GM18502 (cell line): ENCODE measurements around the gene SUPT16H.

Experiments used
- ATAC-seq: cut with Tn5 transposase; IDR thresholded peaks from one replicate; pipeline ENCODE4 v1.9.1; 2021; ENCODE audit warnings: mild to moderate bottlenecking; ENCODE audit not compliant: unreplicated experiment, poor library complexity

The SUPT16H gene

DNA sequence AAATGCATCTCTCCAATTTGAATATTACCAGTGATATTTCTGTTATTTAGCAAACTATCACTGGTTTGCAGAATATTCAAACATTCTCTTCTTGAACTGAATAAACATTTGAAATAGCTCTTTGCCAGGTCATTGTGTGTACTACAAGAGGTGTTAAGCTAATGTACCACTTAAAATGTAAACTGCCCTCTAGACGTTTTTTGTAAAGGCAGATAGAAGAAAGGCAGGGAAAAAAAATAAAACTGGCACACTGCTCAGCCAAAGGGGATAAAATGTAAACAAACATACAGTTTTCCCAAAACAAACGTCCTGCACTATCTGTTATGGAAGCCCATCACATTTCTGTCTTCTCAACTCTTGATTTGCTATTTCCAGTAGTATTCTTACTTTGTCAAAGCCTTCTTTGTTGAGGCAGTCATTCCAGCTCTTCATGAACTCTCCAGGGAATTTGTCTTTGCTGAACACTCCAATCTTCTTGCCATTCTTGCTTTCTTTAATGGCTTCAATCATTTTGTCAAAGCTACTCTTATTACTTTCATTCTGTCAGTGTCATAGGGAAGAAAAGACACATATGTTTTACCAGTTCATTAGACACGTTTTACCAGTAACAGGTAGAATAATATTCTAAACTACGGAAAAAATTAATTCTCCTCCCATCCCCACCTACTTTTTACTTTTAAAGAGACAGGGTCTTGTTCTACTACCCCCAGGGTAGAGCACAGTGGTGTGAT lies 13.7 kb downstream of the SUPT16H start:
- ATAC-seq = no peak

GRCh38 chr14:21367582-21368144 lies 16.2 kb downstream of the SUPT16H start:
- no peak for ATAC-seq

GRCh38 chr14:21356511-21356910 lies 27.3 kb downstream of the SUPT16H start:
- no peak for ATAC-seq

- peak; percentile 44 for ATAC-seq
These were observed 31.2 kb downstream of the SUPT16H start for GRCh38 chr14:21352587-21352986.

GRCh38 chr14:21350539-21350938 lies 33.3 kb downstream of the SUPT16H start:
- no peak for ATAC-seq

- ATAC-seq = no peak
These were observed 36.6 kb downstream of the SUPT16H start for GRCh38 chr14:21347201-21347600.

DNA sequence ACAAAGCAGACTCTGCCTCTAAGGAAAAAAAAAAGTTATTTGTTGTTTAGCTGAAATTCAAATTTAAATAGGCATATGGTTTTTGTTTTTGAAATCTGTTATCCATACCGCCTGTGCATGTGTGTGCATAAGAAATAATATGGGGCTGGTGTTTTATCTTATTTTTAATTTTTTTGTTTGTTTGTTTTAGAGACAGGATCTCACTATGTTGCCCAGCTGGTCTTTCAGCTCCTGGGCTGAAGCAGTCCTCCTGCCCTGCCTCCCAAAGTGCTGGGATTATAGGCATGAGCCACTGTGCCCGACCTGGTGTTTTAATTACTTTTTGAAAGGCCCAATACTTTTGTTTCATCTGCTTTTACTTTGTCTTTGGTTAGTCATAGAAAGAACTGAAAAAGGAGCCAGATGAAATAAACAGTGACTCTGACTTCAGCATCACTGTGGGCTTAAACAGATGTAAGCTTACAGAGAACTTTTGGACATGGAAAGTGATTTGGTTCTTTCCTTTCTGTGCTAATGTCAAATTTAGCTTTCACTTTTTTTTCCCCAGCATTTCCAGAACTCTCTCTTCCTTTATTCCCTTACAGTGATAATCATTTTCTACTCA lies 37.2 kb downstream of the SUPT16H start:
- no peak for ATAC-seq

DNA sequence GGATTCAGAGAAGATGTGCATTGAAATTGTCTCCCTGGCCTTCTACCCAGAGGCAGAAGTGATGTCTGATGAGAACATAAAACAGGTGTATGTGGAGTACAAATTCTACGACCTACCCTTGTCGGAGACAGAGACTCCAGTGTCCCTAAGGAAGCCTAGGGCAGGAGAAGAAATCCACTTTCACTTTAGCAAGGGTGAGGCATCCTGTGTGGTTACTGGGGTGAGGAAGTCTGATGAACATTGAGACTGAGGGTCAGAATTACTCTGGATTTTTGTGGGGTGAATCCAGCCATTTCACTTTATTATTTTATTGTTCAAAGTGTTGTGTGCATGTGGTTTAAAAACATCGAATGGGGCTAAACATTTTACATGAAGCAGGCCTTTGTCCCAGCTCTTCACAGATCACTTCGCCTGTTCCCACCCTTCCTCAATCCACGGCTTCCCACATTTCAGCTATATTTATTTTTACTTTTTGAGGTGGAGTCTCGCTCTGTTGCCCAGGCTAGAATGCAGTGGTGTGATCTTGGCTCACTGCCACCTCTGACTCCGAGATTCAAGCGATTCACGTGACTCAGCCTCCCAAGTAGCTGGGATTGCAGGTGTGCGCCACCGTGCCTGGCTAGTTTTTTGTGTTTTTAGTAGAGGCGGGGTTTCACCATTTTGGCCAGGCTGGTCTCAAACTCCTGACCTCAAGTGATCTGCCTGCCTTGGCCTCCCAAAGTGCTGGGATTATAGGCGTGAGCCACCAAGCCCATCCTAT lies 40.6 kb downstream of the SUPT16H start:
- no peak for ATAC-seq

GRCh38 chr14:21334202-21334906 lies 49.5 kb downstream of the SUPT16H start:
- no peak for ATAC-seq

DNA sequence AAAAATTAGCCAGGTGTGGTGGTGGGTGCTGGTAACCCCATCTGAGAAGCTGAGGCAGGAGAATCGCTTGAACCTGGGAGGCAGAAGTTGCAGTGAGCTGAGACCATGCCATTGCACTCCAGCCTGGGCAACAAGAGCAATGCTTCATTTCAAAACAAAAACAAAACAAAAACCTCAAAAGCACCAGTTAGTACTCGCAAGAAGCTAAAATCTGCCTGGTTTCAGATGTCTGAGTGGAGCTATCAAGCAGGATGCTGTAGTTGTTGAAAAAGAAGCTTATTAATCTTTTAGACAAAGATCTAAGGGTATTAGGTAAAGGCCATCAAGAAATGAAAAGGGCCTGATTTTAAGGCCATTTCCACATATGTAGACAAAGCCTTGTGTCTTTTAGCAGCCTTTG lies 50.9 kb downstream of the SUPT16H start:
- no peak for ATAC-seq

DNA sequence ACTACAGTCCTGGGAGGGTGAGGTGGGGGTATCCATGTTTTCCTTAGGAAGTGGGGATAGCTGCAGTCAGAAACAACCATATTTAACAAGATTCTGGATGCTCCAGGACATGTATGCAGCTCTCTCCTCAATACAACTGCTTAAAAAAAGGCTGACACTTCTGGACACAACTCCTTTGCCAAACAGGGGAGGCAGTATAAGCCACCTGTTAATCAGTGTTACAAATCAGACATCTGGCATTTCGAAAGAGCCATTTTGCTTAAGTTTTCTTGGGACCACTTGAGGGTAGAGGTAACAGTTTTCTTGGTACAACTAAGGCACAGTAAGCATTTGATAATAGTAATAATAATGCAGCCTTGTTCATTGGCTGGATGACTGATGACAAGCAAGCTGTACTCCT lies 56.8 kb downstream of the SUPT16H start:
- no peak for ATAC-seq

GRCh38 chr14:21322716-21323115 lies 61.1 kb downstream of the SUPT16H start:
- no peak for ATAC-seq

DNA sequence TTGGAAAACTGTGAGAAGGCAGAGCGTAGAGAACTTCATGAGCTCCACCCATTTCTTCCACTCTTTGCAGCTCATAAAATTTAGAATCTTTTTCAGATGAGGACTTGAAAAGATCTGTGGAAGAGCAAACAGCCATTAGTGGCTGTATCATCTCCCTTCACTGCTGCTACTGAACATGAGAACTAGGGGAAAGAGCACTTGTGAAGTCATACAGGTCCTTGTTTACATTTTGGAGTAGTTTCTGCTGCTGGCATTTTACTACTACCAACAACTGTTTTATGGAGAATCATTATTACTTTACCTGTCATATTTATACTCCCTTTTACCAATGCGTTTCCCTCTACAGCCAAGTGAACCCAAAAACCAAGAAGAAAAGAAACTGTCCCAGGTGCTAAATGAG lies 62.9 kb downstream of the SUPT16H start:
- ATAC-seq = no peak

GRCh38 chr14:21317398-21317797 lies 66.4 kb downstream of the SUPT16H start:
- peak; percentile 61 for ATAC-seq

- ATAC-seq = no peak
These were observed 70.3 kb downstream of the SUPT16H start for GRCh38 chr14:21313512-21313911.

DNA sequence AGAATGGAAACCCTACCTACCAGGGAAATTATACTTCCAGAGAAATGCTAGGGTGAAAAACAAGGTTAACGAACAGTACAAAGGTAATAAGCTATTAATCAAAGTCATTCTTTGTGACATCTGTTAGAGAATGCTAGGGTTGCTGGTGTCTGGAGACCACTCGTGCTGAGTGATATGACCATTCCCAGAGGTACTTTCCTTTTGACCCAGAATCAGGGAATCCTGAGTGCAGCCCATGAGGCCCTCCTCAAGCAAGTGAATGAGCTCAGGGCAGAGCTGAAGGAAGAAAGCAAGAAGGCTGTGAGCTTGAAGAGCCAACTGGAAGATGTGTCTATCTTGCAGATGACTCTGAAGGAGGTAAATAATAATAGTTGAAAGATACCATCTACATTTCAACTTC lies 72.2 kb downstream of the SUPT16H start:
- ATAC-seq = no peak

GRCh38 chr14:21309956-21310355 lies 73.9 kb downstream of the SUPT16H start:
- ATAC-seq = no peak

DNA sequence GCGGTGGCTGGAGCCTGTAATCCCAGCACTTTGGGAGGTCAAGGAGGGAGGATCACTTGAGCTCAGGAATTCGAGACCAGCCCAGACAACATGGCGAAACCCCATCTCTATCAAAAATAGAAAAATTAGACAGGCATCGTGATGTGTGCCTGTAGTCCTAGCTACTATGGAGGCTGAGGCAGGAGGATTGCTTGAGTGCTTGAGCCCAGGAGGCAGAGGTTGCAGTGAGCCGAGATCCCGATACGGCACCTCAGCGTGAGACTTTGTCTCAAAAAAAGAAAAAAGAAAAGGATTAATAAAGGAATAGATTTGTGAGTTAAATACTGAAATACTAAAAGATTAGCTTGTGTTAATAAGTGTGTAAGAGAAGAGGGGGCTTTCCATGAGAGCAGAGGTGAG lies 74.6 kb downstream of the SUPT16H start:
- ATAC-seq = no peak

DNA sequence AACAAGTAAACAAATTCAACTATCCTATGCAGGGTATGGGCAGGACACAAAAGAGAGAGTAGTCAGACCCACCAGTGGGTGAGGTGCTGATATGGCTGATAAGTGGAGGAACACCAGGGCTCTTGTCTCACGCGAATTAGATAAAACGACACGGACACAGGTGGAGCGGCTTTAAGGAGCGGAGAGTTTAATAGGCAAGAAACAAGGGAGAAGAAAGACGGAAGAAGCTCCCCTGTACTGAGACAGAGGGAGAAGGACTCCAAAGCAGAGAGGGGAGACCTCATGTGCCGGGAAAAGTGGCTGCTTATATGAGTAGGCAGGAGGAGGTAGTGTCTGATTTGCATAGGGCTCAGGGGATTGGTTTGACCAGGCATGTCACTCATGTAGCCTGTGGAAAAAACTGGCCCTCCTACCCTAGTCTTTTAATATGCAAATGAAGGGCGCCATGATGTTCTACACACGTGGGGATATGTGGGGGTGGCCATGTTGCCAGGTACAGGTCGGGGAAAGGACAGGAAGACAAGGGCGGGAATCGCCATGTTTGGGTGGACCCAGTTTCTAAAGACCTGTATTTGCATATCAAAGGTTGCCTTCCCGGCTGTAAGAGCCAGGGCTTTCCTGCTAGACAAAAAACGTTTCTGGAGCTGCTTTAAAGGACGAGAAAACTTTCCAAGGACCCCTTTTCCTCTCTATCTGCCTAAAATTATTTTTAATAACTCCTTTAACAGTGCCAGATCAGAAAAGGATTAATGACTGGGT lies 75.2 kb downstream of the SUPT16H start:
- peak; percentile 89 for ATAC-seq

GRCh38 chr14:21308132-21308478 lies 75.7 kb downstream of the SUPT16H start:
- ATAC-seq = peak; percentile 37
